Fibroblast of mammary gland (primary cell): Measurements from ENCODE around the gene LRMDA.

Source experiments
- DNase-seq: peaks from one replicate; pipeline ENCODE4 v3.0.0-alpha.2; 2010; ENCODE audit warnings: low read depth
- H3K4me3 ChIP-seq: 2 replicates; pipeline ENCODE4 v1.5.1; 2011; ENCODE audit warnings: low read depth, mild to moderate bottlenecking, low read length, moderate library complexity; ENCODE audit not compliant: control insufficient read depth
- TF ChIP-seq, protein P1 (sequence below): conservative IDR thresholded peaks from 2 replicates; pipeline ENCODE4 v1.5.1; 2011; ENCODE audit warnings: low read depth, low read length, inconsistent platforms; ENCODE audit not compliant: control insufficient read depth, insufficient read depth

The LRMDA gene

DNA sequence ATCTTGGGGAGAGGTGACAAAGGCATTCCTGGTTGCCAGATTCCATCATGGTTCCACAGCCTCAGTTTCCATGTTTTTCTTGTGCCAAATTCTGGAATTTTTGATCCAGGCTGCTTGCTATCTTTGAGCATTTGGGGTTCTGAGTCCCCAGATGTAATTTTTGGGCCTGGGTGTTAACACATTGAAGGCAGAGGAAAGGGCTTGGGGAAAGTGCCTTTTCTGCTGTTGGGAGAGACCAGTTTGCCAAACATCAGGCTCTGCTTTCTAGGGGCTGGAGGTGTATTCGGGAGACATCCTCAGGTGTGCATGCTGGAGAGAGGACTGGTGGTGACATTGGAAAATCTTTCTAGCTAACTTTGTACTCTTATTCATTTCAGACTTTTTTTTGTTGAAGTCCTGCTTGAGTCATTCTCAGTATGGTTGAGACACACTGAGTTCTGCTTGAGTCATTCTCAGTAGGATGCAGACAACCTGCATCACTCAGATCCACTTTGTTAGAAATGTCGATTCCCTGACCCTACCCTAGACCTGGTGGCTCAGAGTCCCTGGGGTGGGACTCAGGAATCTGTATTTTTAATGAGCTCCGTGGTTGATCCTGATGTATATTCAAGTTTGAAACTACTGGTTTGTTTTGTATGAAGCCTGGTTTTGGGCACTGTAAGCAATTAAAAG, 101.0 kb downstream of the LRMDA start:
- TF ChIP-seq, protein P1, sequence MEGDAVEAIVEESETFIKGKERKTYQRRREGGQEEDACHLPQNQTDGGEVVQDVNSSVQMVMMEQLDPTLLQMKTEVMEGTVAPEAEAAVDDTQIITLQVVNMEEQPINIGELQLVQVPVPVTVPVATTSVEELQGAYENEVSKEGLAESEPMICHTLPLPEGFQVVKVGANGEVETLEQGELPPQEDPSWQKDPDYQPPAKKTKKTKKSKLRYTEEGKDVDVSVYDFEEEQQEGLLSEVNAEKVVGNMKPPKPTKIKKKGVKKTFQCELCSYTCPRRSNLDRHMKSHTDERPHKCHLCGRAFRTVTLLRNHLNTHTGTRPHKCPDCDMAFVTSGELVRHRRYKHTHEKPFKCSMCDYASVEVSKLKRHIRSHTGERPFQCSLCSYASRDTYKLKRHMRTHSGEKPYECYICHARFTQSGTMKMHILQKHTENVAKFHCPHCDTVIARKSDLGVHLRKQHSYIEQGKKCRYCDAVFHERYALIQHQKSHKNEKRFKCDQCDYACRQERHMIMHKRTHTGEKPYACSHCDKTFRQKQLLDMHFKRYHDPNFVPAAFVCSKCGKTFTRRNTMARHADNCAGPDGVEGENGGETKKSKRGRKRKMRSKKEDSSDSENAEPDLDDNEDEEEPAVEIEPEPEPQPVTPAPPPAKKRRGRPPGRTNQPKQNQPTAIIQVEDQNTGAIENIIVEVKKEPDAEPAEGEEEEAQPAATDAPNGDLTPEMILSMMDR: no peak
- DNase-seq: peak; percentile 90
- no peak overlapping the region for H3K4me3 ChIP-seq

DNA sequence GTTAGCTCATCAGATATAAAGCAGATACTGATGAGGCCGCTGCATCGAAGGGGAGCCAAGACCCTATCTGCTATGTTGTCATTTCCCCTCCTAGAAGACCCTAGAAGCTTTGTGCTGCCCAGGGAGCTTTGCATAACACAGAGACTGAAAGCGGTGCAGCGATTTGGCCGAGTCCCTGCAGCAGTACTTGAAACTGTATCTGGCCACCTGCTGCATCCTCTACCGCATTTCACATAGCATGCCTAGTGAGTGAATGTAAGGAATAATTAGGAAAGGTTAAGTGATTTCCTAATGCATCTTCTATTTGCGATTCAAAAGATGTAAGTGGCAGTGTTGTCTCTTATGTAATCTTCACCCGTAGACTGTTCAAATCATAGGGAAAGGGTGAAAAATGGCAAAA, 106.7 kb downstream of the LRMDA start:
- no peak for DNase-seq
- no peak overlapping the region for H3K4me3 ChIP-seq
- TF ChIP-seq, protein P1: no peak

DNA sequence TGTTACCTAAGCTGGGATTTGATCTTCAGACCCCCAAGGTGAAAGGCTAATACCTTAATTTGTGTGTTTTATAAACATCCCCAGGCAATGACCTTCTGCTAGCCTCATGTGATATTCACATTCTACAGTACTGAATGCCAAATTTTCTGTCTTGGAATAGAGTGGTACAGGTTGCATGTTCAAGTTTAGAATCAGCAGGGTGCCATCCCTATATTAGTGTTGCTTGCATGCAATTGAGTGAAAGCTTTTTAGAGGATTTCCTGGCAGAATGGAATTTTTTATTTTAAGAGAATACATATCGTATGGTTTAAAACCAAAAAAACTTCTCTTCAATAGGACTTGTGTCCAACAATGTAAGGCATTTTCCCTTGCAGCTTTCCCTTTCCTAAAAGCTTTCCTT, 107.3 kb downstream of the LRMDA start:
- no peak for DNase-seq
- H3K4me3 ChIP-seq: no peak overlapping the region
- TF ChIP-seq, protein P1: no peak

- DNase-seq: no peak
- TF ChIP-seq, protein P1: peak; percentile 31
- H3K4me3 ChIP-seq: no peak overlapping the region
Observed at GRCh38 chr10:75540357-75540966, 109.0 kb downstream of the LRMDA start.

- TF ChIP-seq, protein P1: no peak
- H3K4me3 ChIP-seq: no peak overlapping the region
- no peak for DNase-seq
Observed at GRCh38 chr10:75540981-75541380, 109.6 kb downstream of the LRMDA start.

DNA sequence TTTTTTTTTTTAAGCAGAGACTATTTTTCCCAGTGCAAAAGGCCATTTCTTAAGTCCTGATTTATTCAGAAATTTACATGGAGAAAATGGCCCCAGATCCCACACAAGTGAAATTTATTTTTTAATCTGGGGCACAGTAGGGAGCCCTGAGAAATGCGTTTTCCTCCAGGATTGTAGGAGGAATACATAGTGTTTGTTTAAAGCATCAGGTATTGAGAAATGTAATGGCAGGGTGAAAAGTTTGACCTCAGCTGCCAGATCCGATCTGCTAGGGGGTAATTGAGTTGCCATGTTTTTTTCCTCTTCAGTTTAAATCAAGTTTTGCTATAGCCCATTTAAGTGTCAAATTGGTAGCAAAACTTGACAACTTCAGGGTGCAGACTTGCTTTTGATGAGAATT, 110.0 kb downstream of the LRMDA start:
- DNase-seq: no peak
- TF ChIP-seq, protein P1: no peak
- no peak overlapping the region for H3K4me3 ChIP-seq
